ENCODE measurements around the gene CUBN. TPM values are rescaled to one million over a fixed set of nuclear protein-coding genes. Genes with fewer than 3 reads are reported as not detected.

Gene CUBN
- total RNA-seq, 1 experiment from 2014 or later = 7.8 TPM

- in situ Hi-C loops (cut with HindIII; ENCODE audit: low pct_unique_long_range_greater_than_20kb, low sequenced_read_pairs) = no loop called here
- no peak for DNase-seq (ENCODE audit: low read depth, low spot score)
Measured at GRCh38 chr10:16934461-16934860, 195.2 kb downstream of the CUBN start.

- in situ Hi-C loops (cut with HindIII; ENCODE audit: low pct_unique_long_range_greater_than_20kb, low sequenced_read_pairs) = no loop called here
- no peak for DNase-seq (ENCODE audit: low read depth, low spot score)
Measured at GRCh38 chr10:16933783-16934182, 195.8 kb downstream of the CUBN start.

GRCh38 chr10:16931930-16932329 lies 197.7 kb downstream of the CUBN start:
- in situ Hi-C loops (cut with HindIII; ENCODE audit: low pct_unique_long_range_greater_than_20kb, low sequenced_read_pairs) = no loop called here
- DNase-seq (ENCODE audit: low read depth, low spot score) = no peak

- no peak for DNase-seq (ENCODE audit: low read depth, low spot score)
- in situ Hi-C loops (cut with HindIII; ENCODE audit: low pct_unique_long_range_greater_than_20kb, low sequenced_read_pairs) = no loop called here
Measured at GRCh38 chr10:16930540-16930939, 199.1 kb downstream of the CUBN start.

GRCh38 chr10:16929069-16929468 lies 200.5 kb downstream of the CUBN start:
- no peak for DNase-seq (ENCODE audit: low read depth, low spot score)
- in situ Hi-C loops (cut with HindIII; ENCODE audit: low pct_unique_long_range_greater_than_20kb, low sequenced_read_pairs) = no loop called here

GRCh38 chr10:16927546-16927945 lies 202.1 kb downstream of the CUBN start:
- in situ Hi-C loops (cut with HindIII; ENCODE audit: low pct_unique_long_range_greater_than_20kb, low sequenced_read_pairs) = no loop called here
- no peak for DNase-seq (ENCODE audit: low read depth, low spot score)

GRCh38 chr10:16923726-16924125 lies 205.9 kb downstream of the CUBN start:
- in situ Hi-C loops (cut with HindIII; ENCODE audit: low pct_unique_long_range_greater_than_20kb, low sequenced_read_pairs) = no loop called here
- no peak for DNase-seq (ENCODE audit: low read depth, low spot score)

GRCh38 chr10:16923309-16923708 lies 206.3 kb downstream of the CUBN start:
- in situ Hi-C loops (cut with HindIII; ENCODE audit: low pct_unique_long_range_greater_than_20kb, low sequenced_read_pairs) = no loop called here
- no peak for DNase-seq (ENCODE audit: low read depth, low spot score)

GRCh38 chr10:16919121-16919982 lies 210.3 kb downstream of the CUBN start:
- in situ Hi-C loops (cut with HindIII; ENCODE audit: low pct_unique_long_range_greater_than_20kb, low sequenced_read_pairs) = no loop called here
- no peak for DNase-seq (ENCODE audit: low read depth, low spot score)

GRCh38 chr10:16916496-16916895 lies 213.1 kb downstream of the CUBN start:
- in situ Hi-C loops (cut with HindIII; ENCODE audit: low pct_unique_long_range_greater_than_20kb, low sequenced_read_pairs) = no loop called here
- no peak for DNase-seq (ENCODE audit: low read depth, low spot score)

- DNase-seq (ENCODE audit: low read depth, low spot score) = no peak
- in situ Hi-C loops (cut with HindIII; ENCODE audit: low pct_unique_long_range_greater_than_20kb, low sequenced_read_pairs) = no loop called here
Measured at GRCh38 chr10:16915300-16915699, 214.3 kb downstream of the CUBN start.

- no peak for DNase-seq (ENCODE audit: low read depth, low spot score)
- in situ Hi-C loops (cut with HindIII; ENCODE audit: low pct_unique_long_range_greater_than_20kb, low sequenced_read_pairs) = no loop called here
Measured at GRCh38 chr10:16913266-16913665, 216.3 kb downstream of the CUBN start.

- in situ Hi-C loops (cut with HindIII; ENCODE audit: low pct_unique_long_range_greater_than_20kb, low sequenced_read_pairs) = no loop called here
- no peak for DNase-seq (ENCODE audit: low read depth, low spot score)
Measured at GRCh38 chr10:16910793-16911164, 218.8 kb downstream of the CUBN start.

GRCh38 chr10:16909961-16910792 lies 219.4 kb downstream of the CUBN start:
- in situ Hi-C loops (cut with HindIII; ENCODE audit: low pct_unique_long_range_greater_than_20kb, low sequenced_read_pairs) = no loop called here

GRCh38 chr10:16909271-16909767 lies 220.3 kb downstream of the CUBN start:
- in situ Hi-C loops (cut with HindIII; ENCODE audit: low pct_unique_long_range_greater_than_20kb, low sequenced_read_pairs) = no loop called here

More at GRCh38 chr10:16909961-16910792, 219.4 kb downstream of the CUBN start:
- no peak for DNase-seq (ENCODE audit: low read depth, low spot score)

GRCh38 chr10:16907687-16908086 lies 221.9 kb downstream of the CUBN start:
- in situ Hi-C loops (cut with HindIII; ENCODE audit: low pct_unique_long_range_greater_than_20kb, low sequenced_read_pairs) = no loop called here
- DNase-seq (ENCODE audit: low read depth, low spot score) = no peak

More at GRCh38 chr10:16909271-16909767, 220.3 kb downstream of the CUBN start:
- no peak for DNase-seq (ENCODE audit: low read depth, low spot score)

- DNase-seq (ENCODE audit: low read depth, low spot score) = no peak
- in situ Hi-C loops (cut with HindIII; ENCODE audit: low pct_unique_long_range_greater_than_20kb, low sequenced_read_pairs) = no loop called here
Measured at GRCh38 chr10:16905320-16905719, 224.3 kb downstream of the CUBN start.

- in situ Hi-C loops (cut with HindIII; ENCODE audit: low pct_unique_long_range_greater_than_20kb, low sequenced_read_pairs) = no loop called here
- DNase-seq (ENCODE audit: low read depth, low spot score) = no peak
Measured at GRCh38 chr10:16904639-16905061, 225.0 kb downstream of the CUBN start.

Data from SK-MEL-5 (cell line).